Activated T-helper 1 cell treated with anti-CD3 and anti-CD28 coated beads, Interleukin-2, amount 50 U/mL, for 16 hours (primary cell): Measurements from ENCODE around the gene BMAL2.

Experiments
- DNase-seq, 2 donors: peaks; one replicate each; pipeline ENCODE4 v3.0.0-alpha.2; 2020; ENCODE audit warnings: low read depth in 1 of 2, low spot score in 1 of 2

BMAL2 gene

DNA sequence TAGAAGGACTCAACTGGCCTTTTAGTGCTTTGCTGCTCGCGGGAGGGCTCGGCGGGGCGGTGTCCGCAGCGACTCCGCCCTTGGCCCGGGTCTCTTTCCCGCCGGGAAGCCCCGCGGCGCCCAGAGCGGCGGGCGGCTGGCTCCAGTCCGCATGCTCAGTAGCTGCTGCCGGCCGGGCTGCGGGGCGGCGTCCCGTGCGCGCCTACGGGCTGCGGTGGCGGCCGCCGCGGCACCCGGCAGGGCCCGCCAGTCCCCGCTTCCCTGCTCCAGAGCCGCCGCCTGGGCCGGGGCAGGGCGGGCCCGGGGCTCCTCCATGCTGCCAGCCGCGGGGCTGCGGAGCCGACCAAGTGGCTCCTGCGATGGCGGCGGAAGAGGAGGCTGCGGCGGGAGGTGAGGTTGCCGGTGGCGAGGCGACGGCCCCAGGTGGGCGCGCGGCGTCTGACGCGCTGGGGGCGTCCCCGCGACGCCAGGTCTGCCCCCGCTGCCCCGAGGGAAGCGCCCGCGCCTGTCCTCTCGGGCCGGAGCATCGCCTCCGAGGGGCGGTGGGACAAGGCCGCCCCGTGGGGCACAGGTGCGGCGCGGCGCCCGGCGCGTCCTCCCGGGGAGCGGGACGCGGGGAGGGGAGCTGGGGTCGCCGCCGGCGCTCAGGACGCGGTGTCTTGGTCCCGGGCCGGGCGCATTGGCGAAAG is at the start of gene BMAL2:
BMAL2 (plus strand) TSS at position 123 of the 689 bp plus-strand sequence; CDS start at position 360, 237 bp downstream.
- no peak for DNase-seq

DNA sequence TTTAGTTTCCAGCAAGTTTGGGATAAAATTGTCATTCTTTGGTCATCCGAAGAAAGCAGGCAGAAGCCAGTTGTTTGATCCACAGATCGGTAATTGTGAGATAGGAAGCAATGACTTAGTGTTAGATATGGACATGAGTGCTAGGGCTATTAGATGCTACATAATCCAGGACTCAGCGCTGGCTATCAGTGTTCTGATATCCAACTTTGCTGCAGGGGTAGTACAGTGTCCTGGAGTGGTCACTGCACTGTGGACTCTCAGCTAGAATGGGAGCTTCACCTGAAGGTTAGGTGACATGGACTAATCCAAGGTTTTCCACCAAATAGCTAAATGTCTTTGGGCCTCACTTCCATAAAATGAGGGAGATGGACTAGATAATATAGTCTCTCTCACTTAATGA is 48.6 kb upstream of the BMAL2 start:
- DNase-seq = no peak

DNA sequence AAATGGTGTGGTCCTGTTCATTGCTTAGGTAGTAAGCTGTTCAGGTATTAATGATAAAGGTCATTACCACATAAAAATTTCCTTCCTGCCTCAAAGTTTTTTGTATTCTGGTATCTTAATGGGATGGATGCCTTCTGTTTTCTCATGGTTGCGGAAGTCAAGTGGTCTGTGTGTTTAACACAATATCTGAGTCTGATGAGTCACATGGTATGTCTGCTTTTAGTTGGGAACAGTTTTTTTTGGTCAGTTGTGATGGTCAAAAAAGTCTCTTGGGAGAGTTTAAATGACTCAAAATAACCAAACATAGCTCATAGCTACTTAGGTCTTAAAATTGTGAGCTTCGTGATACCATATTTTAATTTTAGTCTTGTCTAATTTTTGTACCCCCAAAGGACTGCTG is 47.9 kb upstream of the BMAL2 start:
- DNase-seq = no peak

GRCh38 chr12:27285403-27285802 is 47.2 kb upstream of the BMAL2 start:
- no peak for DNase-seq

DNA sequence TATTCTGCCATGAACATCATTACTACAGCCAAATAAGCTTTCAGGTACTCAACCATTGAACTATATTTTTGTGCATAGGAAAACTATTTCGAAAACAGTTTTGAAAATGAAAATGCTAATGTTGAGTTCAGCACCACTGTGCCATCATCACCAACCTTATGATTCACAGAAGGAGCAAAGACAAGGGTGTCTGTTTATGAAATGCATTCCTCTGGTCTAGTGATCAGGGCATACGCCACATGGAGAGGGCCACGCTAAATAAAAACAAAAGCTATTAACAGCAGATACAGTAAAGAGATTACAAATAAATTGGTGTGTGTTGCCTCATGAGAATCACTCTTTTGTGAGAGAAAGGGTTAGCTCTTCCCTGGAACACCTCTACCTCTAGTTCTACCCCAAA is 43.2 kb upstream of the BMAL2 start:
- DNase-seq = no peak

- no peak for DNase-seq
Observed at GRCh38 chr12:27290501-27291168, 42.0 kb upstream of the BMAL2 start.

GRCh38 chr12:27291862-27292261 is 40.8 kb upstream of the BMAL2 start:
- DNase-seq = no peak

DNA sequence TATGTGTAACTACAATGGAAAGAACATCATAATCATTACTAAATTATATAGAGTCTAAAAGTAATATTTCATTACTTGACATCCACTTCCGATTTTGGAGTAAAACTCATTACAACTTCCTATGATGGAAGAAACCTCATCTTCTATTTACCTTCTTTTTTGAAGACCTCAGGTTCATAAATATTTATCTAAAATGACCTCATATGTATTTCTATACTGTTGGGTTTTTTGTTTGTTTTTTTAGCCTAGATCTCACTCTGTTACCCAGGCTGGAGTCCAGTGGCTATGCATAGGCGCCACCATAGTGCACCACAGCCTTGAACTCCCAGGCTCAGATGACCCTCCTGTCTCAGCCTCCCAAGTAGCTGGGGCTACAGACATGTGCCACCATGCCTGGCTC is 39.9 kb upstream of the BMAL2 start:
- no peak for DNase-seq

DNA sequence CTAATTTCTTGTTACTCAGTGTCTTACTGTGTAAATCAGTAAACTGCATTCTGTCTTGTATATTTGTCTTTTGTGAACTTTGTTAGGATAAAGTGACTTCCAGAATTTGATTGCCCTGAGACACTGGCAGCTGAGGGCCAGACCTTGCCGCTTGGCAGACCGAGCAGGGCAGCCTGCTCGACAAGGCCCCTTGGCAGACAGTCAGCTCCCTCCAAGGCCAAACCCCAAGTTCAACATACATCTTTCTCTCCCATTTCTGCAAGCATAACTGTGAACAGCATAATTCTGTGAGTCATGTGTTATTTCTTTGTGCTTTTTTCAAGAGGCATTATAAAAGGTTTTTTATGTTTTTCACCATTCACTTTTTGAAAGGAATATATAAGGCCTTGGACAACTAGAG is 39.2 kb upstream of the BMAL2 start:
- DNase-seq = no peak

DNA sequence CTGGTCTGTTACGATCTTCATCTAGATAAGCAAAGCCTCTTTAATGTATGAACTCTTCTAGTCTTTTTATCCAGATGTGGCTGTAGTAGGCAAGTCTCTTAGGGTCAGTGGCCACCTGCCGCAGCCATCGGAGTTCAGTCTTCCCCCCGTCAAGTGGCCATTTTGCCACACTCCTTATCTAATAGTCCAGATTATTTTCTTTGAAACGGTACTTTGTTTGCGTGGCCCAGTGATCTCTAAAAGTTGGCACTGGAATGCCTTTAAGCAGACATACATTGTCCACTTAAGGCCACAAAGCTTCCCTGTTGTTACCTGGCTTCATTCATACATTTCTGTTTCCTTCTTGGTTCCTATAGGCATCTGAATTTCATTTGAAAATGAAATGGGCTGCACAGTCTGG is 36.0 kb upstream of the BMAL2 start:
- DNase-seq = no peak

DNA sequence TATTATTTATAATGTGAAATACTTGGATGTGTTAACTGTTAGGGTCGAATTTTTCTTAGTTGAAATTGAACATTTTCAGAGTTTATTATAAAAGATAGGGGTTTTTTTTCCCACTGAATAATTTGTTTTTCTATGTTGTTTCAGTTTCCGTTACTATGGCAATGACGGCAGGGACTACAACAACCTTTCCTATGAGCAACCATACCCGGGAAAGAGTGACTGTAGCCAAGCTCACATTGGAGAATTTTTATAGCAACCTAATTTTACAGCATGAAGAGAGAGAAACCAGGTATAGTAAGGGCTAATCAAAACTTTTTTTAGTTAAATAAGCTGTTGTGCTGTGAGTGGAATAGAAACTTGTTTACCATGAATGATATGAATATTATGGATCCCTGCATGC is 35.1 kb upstream of the BMAL2 start:
- no peak for DNase-seq

DNA sequence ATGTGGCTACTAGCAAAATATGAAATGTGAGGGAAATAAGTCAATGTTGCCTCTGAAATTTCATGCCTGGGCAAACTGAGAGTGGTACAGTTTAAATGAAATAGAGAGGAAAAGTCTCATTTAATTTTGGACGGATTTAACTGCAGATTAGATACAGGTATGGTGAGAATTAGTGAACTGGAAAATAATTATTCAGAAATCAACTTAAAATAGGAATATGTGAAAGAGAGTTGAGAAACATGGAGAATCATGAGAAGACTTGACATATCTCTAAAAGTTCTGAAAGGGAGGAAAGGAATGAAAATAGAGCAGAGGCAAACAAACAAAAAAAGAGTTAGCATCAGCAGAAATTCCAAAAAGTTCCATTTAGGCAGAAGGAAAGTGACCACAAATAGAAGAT is 33.5 kb upstream of the BMAL2 start:
- no peak for DNase-seq

DNA sequence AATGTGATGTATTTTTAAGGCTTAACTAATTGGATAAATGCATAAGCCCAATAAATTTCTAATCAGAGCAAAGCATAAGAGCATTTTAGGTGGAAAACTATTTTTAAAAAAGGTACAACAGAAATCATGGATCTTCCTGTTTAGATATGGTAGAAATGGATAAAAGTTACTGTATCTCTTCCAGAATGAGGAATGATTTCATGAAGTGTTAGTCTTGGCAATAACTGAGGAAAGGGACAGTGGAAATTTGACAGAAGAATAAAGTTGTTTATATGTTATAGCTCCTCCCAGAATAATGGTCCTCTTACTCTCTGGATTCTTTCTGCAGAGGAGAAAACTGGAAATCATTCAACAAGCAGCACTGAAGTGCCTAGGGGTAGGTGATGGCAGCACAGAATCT is 32.4 kb upstream of the BMAL2 start:
- no peak for DNase-seq

DNA sequence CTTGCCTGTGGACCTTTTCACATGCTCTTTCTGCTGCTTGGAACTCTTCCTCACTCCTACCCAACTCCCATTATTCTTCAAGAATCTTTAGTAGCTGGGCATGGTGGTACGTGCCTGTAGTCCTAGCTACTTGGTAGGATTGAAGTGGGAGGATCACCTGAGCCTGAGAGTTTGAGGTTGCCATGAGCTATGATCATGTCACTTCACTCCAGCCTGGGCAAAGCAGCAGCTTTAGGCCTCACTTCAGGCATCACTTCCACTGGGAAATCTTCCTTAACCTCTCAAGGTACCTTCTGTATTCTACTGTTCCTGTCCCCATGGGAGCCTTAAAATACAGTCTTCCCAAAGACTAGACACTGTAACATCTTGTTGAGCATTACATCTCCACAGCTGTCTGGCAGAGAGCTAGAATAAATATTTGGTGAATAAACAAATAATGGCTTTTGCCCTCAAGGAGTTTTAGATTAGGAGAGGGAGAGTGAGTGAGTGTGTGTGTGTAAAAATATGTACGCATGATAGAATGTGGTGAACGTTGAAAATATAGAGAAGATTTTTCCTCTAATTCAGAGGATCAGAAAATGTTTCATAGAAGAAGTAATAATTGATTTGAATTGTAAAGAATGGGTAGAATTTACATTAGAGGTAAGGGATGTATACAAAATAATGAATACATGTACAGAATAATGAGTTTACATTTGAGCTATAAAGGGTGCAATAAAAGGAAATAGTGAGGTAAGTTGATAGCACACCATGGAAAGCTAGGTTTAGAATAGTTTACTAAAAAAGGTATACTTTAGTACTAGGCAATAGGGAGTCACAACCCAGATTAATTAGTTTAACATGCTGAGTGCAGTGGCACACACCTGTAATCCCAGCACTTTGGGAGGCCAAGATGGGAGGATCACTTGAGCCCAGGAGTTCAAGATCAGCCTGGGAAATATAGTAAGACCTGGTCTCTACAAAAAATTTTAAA is 29.2 kb upstream of the BMAL2 start:
- DNase-seq = no peak

DNA sequence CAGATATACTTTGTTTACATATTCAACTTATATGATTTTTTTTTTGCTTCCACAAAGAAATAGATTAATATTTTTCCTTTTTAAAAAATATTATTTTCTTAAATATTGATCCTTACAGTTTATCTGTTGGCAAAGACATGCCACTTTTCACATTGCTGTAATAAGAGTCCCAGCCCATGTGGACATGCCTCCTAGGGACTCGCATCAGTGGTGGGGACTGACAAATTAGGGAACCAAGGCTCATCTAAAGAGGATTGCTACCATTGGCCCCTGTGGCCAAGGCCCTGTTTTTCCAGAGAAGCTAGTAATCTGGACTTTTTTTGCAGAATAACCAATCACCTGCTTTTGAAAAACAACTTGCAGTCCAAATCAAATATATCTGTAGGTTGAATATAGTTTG is 27.8 kb upstream of the BMAL2 start:
- no peak for DNase-seq

DNA sequence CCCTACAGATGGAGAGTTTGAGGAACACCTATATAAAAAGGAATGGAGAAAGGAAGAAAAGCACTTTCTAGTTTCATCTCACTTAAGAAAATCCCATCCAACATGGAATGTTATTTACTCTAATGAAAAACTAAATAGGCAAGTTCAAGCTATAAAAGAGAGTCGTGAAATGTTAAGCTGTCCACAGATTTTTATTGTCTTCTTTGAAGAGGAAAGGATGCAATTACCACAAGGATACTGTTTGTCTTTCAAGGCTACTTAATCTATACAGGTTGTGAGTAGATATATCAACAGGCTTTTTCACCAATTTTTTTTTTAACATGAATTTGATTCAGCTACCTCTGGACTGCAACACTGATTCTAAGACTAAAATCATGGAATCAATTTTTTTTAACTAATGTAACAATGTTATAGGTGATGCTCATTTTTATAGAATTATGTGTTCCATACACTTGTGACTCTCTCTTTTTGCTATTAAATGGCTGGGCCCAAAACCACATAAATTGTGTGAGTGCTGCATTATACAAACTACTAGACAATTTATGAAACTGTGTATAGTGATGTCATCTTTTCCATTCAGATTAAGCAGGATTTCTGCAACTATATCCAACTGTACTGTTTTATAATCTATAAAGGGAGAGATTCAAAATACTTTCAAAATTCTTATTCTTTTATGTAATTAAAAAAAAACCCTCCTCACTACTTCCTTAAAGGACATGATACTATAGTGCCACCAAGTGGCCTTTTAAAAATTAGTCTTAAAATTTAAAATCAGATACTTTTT is 26.8 kb upstream of the BMAL2 start:
- DNase-seq = no peak

DNA sequence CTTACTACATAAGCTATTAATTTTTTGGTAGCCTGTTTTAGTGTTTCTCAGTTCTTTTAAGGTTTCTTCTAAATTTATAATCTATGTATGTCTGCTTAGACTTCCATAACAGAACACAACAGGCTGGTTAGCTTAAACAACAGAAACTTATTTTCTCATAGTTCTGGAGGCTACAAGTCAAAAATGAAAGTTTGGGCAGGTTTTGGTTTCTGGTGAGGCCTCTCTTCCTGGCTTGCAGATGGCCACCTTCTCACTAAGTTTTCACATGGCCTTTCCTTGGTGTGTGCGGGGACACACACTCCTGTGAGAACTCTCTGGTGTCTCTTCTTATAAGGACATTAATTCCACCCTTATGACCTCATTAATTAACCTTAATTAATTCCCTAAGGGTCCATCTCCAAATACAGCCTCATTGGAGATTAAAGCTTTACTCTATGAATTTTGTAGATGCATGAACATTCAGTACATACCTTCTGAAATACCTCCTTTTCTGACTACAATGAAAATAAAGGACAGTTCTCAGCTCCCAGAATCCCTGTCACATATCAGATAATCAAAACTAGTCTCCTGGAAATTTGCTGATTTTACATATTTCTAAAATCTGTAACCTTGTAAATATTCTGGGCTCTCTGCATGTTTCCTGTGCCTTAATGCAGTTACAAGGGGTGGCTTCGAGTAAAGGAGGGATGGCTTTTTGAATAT is 23.2 kb upstream of the BMAL2 start:
- no peak for DNase-seq

- DNase-seq = no peak
Observed at GRCh38 chr12:27309995-27310315, 22.7 kb upstream of the BMAL2 start.

DNA sequence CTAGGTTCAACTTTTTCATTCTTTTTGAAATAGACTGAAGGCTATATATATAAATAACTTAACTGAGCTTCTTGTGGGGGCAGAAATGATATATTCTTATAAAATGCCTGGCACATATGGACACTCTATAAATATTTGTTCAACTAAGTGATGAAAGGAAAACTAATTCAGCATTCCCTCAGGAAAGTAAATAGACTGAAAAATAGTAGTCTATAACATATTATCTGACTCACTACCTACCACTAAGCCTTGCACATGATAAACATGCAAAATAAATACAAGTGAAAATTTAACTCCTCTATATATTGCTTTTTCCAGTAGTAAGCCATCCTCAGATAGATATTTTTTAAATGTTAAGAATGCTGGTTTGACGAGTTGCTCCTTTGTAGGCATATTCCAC is 15.7 kb upstream of the BMAL2 start:
- DNase-seq = no peak

DNA sequence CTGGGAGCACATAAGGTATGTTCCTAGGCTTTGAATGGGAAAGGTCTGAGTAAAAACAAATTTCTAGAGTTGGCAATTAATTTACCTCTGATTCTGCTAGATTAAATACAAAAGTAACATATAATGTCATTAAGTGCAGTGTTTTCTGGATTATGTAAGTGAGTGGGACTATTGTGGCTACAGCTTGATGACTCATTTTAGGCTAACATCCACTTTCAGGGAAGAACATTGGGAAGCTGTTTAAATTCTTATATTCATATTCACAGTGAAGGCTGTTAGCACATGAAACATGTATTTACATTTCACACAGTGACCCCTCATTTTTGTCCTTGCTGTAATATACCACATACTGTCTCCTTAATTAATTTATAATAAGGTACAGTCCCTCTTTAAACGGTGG is 13.2 kb upstream of the BMAL2 start:
- DNase-seq = no peak

- no peak for DNase-seq
Observed at GRCh38 chr12:27319848-27320247, 12.8 kb upstream of the BMAL2 start.
